HG03103 (cell line): Measurements from ENCODE around the gene PEAR1.
"Not testable (repeated sequence)": the region's sequence is repeated elsewhere in the genome, so short reads cannot be mapped to it uniquely, and the experiment has no call there.

Experiments
- ATAC-seq: cut with Tn5 transposase; IDR thresholded peaks from one replicate; pipeline ENCODE4 v1.9.1; 2021; ENCODE audit warnings: low read depth; ENCODE audit not compliant: unreplicated experiment

The PEAR1 gene

DNA sequence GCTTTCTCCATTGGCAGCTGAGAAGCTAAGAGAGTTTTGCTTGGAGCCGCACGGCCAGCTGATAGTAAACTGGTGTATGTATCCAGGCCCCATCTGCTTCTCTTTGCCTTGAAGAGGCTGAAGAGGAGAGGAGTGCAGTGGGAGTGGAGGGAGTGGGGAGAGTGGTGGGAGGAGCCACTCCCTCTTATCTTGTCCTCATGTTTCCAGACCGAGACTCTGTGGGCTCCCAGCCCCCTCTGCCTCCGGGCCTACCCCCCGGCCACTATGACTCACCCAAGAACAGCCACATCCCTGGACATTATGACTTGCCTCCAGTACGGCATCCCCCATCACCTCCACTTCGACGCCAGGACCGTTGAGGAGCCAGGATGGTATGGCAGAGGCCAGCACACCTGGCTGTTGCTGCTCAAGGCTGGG, 20.9 kb downstream of the PEAR1 start:
- no peak for ATAC-seq

DNA sequence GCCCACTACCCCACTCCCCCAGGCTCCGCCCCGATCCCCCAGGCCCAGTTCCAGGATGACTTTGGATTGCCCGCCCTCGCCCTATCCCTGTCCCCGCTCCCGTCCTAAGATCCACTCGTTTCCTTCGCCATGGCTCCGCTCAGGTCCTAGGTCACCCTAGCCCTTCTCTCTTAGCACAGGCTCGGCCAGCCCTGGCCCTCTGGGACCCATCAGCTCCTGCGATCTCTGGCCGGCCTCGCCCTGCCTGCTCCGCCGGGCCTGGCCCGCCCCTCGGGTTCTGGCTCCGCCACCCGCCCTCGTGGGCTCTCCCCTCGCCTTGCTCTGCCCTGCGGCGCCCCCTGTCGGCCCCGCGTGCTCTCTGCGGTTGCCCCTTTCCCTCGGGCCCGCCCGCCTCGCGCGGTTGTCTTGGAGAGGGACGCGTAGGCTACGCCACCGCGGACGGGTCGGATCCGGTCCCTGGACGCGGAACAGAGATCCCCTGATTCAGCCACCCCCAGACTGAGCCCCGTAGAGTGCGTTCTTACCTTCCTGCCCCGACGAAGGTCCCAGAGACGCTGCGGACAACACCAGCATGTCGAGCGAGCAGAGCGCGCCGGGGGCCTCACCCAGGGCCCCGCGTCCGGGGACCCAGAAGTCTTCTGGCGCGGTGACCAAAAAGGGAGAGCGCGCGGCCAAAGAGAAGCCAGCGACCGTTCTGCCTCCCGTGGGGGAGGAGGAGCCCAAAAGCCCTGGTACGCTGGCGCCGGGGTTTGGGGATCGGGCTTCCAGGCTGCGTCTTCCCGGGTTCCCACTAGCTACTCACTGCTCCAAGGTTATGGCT, 26.9 kb downstream of the PEAR1 start, which contains the start of gene LRRC71:
TSS of gene LRRC71 (plus strand) at position 400 of the 820 bp plus-strand sequence. CDS start at position 572, 172 bp downstream.
- no peak for ATAC-seq

DNA sequence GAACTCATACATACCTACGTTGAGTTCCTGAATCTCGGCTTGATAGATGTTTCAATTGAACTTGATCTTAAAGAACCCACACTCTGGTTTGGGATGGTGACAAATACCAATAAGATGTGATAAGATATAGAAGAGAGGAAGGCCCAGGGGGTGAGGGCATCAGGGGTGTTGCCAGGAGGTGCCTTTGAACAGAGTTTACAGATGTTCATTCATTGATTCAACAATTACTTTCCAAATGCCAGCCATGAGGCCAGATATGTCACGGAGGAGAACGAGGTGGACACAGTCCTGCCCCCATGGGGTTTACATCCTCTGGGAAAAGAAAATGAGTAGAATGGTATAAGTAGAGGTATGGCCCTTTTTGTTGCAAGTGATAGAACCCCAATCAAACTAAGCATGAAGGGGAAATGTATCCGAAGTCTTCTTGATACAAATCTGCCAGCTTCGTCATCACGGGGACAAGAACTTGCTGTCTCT, 27.6 kb downstream of the PEAR1 start:
- ATAC-seq = no peak

DNA sequence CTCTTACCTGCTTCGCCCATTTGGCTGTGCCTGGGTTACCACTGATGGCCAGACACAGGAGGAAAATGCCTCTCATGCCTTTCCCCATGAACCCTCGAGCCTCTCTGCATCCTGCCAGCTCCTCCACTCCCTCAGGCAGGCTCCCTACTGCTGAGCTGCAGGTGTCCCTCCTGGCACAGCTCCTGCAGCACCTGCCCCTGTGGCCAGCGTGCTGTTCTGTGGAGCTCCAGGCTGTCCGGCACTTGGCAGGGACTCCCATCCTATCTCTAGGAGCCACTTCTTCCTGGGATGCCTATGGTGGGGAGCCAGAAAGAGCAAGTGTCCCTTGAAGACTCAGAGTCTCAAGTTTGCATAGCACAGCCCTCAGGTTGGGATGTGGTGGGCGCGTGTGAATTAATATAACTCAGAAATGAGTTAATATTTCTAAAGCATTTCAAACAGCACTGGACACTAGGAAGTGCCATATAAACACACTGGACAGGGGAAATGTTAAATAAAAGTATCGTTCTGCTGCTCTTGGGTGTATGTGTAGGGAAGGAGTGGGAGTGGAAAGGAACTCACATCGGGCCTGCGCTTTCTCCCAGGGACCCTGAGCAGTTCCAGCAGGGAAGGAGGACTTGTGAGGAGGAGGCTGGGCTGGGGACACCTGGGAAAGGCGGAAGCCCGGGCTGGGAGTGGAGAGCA, 29.6 kb downstream of the PEAR1 start:
- ATAC-seq = no peak

DNA sequence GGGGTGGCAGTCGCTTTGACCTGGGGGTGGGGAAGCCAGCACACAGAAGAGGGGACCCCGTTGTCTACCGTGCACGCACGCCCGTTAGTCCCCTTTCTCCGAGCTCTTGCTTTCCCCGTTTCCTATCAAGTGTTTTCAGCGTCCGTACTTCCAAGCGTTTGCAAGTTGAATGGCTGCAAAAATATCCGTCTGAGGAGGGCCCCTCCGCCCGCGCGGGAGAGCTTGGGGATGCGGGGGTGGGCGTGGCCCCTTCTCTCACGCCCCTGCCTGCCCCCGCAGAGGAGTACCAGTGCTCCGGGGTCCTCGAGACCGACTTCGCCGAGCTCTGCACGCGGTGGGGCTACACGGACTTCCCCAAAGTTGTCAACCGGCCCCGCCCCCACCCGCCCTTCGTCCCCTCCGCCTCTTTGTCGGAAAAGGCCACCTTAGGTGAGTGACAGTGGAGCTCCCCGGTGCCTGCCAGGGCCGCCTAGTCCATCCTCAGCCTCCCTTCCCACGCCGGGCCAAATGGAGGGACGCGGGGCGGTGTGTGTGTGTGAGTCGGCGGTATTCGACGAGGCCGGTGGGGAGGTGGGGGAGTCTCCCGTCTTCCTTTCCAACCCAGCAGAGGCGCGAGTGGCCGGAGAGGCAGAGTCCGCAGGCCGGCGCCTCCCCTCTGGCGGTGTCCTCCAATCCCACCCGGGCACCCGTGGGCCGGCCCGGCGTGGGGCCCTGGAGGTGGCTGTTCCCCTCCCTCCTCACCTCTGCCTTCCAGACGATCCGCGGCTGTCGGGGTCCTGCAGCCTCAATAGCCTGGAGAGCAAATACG, 30.4 kb downstream of the PEAR1 start:
- no peak for ATAC-seq

DNA sequence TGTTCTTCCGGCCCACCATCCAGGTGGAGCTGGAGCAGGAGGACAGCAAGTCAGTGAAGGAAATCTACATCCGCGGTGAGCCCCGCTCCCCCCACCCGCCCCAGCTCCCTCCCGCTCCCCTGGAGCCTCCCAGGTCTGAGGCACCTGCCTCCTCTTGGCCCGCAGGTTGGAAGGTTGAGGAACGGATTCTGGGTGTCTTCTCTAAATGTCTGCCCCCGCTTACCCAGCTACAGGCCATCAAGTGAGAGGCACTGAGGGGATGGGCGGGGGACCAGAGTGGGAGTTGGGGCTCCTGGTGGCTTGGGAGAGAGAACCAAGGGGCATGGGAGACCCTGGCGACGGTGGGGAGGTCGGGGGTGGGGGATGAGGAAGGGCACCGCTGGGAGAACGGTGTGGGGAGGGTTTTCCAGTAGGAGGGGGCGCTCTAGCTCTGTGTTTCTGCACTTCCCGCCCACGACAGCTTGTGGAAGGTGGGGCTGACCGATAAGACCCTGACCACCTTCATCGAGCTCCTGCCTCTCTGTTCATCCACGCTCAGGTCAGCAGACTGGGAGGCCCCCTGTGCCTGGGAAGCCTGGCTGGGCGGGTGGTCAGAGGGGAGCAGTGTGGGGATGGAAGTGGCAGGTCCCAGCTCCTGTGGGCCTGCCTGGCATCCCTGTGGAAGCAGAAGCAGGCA, 31.1 kb downstream of the PEAR1 start:
- no peak for ATAC-seq

DNA sequence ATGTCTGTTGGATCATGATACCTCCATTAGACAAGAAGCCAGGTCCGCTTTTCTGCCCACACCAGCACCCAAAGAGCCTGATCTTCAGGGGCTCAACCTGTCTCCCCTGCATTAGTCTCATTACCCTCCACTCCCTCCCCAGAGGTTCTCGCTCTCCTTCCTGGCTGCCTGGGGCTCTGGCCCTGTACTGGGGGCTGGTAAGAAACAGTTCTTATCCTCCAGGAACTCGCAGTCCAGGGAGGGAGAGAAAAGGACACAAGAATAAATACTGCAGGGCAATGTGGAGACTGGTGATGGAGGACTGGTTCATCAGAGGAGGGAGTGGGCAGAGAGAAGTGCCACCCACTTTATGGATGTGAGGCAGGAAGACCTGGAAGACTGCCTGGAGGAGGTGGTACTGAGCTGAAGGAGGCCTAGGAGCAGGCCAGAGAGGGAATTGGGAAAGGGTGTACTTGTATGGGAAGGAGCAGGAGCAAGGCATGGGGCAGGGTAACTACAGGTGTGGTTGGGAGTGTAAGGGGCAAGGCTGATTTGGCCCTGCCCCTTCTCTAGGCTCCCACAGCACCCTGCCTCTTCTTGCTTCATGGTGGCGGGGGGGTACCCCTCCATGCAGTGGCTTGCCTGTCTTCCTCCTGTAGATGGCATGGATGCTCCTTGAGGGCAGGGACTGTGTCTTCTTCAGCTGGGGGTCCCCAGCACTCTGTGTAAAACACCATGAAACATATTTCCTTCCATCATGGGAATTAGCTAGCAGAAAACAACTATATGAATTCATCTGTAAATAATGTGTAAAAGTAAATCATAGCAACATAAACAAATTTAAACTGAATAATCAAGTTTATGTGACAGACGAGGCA, 31.9 kb downstream of the PEAR1 start:
- ATAC-seq = no peak

DNA sequence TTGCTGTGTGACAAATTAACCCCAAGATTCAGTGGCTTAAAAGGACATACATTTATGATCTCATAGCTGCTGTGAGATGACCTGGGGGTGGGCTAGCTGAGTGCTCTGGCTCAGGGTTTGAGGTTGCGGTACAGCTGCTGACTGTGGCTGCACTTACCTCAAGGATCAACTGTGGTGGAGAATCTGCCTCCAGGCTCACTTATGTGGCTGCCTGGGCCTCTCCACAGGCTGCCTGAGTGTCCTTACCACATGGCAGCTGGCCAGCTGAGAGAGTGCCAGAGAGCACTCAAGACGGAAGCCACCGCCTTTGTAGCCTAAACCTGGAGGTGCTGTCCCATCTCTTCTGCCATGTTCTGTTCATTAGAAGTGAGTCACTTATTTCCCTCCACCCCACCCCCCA, 32.7 kb downstream of the PEAR1 start:
- no peak for ATAC-seq

DNA sequence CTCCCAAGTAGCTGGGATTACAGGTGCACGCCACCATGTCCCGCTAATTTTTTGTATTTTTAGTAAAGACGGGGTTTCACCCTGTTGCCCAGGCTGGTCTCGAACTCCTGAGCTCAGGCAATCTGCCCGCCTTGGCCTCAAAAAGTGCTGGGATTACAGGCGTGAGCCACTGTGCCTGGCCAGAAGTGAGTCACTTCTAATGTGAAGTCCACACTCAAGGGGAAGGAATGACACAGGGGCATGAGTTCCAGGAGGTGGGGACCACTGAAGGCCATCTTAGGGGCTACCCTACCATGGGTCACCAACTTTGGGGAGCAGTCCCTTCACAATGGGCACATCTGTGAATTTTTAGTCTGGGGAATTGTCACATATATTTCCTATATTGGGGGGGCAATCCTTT, 33.2 kb downstream of the PEAR1 start:
- not testable (repeated sequence) for ATAC-seq

DNA sequence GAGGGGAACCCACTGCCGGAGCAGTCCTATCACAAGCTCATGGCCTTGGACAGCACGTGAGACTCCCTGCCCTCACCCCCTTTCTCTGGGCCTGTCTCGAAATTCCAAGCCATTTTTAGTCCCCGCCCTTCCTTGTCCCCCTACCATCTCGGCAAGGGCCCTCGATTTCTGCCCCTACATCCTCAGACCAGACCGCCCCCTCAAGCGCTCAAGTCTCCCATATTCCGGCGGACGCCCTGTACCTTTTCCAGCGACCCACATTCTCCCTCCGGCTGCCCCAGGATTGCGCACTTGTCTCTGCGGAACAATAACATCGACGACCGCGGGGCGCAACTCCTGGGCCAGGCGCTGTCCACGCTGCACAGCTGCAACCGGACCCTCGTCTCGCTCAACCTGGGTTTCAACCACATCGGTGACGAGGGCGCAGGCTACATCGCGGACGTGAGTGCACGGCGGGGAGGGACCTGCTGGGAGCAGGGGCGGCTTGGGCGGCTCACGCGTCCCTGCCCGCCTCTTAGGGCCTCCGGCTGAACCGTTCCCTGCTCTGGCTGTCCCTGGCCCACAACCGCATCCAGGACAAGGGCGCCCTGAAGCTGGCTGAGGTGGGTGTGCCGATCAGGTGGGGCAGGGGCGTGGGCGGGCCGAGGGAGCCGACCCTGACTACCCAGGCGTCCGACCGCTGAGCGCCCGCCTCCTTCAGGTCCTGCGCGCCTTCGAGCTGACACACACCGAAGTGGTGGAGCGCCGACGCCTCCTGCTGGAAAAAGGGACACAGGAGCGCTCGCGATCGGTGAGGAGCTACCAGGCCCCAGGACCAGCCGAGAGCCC, 33.9 kb downstream of the PEAR1 start:
- ATAC-seq = no peak

DNA sequence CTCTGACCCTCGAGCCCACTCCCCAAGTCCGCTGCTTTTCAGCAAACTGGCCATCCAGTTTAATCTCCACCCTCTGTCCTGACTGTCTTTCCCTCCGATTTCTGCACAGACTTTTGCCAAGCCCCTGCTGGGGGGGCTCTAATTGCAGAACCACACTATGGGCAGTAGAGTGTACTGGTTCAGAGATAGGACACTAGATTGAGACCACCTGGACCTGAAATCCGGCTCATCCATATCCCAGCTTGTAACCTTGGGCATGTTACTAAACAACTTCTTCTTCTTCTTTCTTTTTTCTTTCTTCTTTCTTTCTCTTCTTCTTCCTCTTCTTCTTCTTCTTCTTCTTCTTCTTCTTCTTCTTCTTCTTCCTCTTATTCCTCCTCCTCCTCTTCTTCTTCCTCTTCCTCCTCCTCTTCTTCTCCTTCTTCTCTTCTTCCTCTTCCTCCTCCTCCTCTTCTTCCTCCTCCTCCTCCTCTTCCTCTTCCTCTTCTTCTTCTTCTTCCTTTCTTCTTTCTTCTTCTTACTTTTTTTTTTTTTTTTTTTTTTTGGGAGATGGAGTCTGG, 34.6 kb downstream of the PEAR1 start:
- ATAC-seq = no peak

DNA sequence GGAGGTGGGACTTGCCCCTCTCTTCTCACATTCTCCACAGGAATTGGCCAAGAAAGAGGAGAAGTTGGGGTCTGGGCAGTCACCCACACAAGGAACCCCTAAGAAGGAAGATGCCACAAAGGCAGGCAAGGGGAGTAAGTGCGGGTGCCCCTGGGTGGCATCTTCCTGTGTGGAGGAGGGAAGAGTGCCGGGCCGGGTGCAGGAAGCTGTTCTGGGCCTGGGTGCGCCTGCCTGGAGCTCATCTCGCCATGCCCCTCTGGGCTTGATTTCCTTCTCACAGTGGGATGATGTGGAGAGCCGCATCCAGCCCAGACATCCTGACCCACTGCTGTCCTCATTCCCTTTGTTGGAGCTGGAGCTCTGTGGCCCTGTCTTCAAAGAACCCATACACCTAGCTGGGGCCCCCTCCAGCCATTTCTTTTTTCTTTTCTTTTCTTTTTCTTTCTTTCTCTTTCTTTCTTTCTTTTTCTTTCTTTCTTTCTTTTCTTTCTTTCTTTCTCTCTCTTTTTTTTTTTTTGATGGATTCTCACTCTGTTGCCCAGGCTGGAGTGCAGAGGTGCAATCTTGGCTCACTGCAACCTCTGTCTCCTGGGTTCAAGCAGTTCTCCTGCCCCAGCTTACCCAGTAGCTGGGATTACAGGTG, 36.2 kb downstream of the PEAR1 start:
- ATAC-seq = no peak

DNA sequence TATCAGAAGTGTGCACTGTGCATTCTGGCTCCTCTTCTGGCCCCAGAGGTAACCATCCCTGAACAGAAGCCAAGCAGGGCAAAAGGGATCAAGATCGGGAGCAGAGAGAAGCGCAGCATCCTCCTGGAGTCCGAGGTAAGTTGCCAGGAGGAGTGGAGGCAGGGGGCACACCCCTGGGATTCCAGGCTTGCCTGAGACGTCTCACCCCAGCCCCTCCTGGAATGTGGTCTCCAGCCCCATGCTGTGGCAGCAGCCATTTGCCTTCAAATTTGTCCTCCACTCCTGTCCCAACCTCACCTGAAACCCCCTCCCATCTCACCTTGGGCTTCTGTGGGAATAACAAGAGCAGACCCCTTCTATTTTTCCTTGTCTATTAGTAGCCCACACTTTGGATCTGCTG, 37.0 kb downstream of the PEAR1 start:
- ATAC-seq = no peak

DNA sequence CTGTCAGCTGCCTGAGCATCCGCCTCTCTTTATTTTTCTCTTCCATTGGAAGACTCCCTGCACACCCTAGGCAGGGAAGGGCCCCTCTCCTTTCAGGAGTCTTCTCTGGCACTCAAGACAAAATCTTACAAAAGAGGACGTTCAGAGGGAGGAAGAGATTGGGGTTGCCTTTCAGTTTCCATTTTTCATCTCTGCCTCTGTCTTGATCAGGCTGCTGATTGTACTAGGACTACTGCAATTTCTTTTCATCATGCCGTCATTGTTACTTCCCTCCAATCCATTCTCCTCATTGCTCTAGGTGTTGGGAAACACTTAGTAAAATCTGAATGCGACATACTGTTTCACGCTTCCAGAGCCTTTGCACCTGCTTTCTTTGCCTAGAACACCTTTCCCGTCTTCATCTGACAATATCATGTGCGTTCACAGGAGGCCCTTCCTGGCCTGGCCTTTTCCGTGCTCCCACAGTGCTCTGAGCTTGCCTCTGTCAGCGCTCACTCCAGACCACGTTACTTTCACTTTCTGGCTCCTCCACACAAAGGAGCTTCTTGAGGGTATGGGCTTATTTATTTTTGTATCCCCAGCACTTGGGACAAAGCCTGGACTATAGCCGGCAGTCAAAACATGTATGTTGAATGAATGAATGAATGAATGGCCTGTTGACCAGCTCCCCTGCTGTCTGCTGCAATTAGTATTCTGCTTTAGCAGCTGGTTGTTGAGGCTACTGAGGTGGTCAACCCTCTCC, 37.9 kb downstream of the PEAR1 start:
- no peak for ATAC-seq

DNA sequence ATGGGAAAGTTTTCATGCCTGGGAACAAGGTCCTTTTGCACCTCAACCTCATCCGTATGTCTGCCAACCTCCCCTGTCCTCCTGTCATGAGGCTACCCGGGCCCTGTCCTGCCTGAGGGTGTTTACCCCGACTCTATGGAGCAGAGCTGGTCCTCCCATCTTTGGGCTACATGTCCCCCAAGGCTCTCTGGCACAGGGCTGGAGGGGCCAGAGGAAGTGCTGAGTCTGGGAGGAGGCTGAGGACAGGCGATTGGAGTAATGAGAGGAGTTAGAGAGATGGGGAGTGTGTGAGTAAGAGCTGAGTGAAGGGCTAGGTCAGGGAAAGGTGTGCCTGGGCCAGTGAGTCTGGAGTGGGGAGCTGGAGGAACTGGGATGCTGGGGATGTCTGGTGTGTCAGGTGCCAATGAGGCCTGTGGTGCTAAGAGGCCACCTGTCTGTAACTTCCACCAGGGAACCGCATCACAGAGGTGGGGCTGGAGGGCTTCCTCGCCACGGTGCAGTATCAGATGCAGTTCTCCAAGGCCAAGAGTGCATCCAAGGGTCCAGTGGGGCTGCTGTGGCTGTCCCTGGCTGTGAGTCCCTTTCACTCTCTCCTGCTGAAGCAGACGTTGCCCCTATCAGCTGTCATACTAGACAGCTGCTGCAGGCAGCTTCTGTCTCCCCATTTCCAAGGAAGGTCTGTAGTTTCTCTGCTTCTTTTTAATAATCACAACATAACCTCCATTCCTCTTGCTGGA, 38.6 kb downstream of the PEAR1 start:
- no peak for ATAC-seq

DNA sequence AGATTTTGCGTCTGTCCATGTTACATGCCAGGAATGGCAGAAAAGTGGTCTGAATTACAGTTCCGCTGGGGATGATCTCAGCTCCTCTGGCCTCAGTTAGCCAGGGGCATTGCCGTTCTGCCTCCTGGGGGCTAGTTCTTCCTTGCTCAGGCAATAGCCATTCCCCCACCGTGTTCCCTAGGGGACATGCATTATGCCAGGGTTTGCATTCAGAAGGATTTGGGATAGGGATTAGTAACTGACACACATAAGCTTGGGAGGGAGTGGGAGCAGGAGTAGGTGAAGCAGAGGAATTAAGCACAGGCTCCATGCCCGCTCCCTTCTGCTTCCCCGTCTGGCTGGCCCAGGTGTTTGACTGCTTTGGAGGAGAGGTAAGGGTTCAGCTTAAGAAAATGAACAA, 39.6 kb downstream of the PEAR1 start:
- no peak for ATAC-seq
